HL-60/S4 treated with retinoic acid at 250 ng/mL for 4 days and 3 days (cell line): Measurements from ENCODE around the gene PPP1R2B.
"Not testable (repeated sequence)": the region's sequence is repeated elsewhere in the genome, so short reads cannot be mapped to it uniquely, and the experiment has no call there.

Experiments
- in situ Hi-C: fragments of 300-500 bp; cut with MboI; formaldehyde crosslinking; loops from 2 replicates; pipeline ENCODE4 v1.7.0; 2022; ENCODE audit warnings: low sequenced_read_pairs

PPP1R2B gene

DNA sequence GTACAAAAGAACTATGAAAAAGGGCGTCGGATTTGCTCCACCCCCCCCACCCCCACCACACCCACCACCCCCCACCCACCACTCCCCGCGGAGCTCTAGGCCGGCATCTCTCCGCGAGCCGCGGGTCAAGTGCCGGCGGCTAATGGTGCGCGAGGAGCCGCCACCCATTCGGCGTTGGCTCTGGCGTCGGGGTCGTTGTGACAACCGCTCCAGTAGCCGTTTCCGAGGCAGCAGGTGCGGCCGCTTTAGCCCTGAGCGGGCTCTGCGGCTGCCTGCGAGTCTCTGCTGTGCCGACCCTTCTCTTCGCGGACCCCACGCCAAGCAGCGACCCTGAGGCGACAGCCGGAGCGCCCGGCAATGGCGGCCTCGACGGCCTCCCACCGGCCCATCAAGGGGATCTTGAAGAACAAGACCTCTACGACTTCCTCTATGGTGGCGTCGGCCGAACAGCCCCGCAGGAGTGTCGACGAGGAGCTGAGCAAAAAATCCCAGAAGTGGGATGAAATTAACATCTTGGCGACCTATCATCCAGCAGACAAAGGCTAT, at the start of gene PPP1R2B:
TSS of gene PPP1R2B (plus strand) at position 90 of the 546 bp plus-strand sequence. CDS start at position 358, 268 bp downstream.
- in situ Hi-C loops: no loop called here

DNA sequence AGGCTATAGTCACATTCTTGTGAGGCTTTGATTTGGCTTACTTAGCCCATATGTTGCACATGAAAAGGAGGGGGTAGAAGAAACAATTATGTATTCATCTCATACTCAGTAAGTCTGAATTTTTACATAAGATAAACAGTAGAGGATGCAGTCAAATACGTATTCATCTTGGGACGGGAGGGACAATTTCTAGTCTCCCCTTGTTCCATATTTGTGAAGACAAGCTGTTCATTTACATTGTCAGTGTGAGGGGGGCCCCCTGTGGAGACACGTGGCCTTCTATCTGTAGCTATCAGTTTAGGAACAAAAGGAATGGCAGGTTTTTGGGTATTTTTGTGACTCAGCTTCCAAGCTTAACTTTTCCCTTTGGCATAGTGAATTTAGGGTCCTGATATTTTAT, 49.2 kb upstream of the PPP1R2B start:
- in situ Hi-C loops: no loop called here

DNA sequence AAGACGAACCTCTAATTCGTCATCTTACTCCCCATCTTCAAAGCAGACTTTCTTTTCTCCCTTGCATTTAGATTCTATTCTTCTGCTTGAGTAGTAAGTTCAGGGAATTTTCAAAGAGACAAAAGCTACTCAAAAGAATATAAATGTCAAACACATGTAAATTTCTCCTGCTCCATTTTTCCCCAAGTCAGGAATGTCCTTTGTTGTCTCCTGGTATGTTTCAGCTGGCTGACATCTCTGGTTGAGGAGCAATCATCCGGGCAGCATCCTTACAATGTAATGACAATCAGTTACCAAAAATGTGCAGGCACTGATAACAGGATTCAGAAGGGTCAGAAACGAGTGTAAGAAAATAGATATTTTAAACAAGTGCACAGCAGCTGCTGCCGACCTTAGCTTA, 47.6 kb upstream of the PPP1R2B start:
- in situ Hi-C loops: no loop called here

GRCh38 chr5:156803404-156803803, 46.7 kb upstream of the PPP1R2B start:
- in situ Hi-C loops: no loop called here

- in situ Hi-C loops: no loop called here
Observed at GRCh38 chr5:156812959-156813358, 37.1 kb upstream of the PPP1R2B start.

- in situ Hi-C loops: no loop called here
Observed at GRCh38 chr5:156815988-156816599, 34.0 kb upstream of the PPP1R2B start.

- in situ Hi-C loops: no loop called here
Observed at GRCh38 chr5:156819537-156819936, 30.6 kb upstream of the PPP1R2B start.

GRCh38 chr5:156819967-156820581, 30.0 kb upstream of the PPP1R2B start:
- in situ Hi-C loops: no loop called here

GRCh38 chr5:156824241-156824640, 25.9 kb upstream of the PPP1R2B start:
- in situ Hi-C loops: no loop called here

DNA sequence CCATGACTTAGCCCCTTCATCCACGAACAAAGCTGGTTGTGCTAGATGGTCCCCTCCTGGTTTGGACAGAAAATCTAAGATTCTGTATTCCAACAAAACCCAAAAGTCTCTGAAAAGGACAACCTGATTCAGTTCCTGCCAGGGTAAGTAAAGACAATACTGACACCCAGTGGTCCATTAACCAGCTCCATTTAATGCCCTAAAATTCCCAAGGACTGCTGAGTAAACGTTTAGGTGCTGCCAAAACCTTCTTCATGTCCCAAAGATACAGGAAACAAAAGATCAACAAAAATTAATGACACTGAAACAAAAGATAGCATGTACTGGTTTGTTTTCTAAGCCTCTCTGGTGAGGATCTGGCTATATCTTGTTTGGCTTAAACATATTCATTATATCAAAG, 25.3 kb upstream of the PPP1R2B start:
- in situ Hi-C loops: no loop called here

DNA sequence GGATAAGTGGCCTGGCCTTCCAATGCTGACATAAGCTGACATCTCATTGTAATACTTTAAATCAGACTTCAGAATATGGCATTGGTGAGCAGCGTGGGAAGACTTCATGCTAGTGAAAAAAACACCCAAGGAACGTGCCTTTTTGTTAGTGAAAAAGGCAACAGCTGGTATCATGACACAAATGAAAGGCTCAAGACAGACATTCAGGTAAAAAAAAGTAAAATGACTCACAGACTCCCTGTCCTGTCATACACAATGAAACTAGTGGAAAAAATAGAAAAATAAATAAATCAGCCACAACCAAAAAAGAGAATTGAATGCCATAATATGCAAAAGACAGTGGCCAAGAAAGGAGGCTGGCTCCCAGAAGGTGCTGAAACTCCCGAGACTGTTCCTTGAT, 24.4 kb upstream of the PPP1R2B start:
- in situ Hi-C loops: no loop called here

DNA sequence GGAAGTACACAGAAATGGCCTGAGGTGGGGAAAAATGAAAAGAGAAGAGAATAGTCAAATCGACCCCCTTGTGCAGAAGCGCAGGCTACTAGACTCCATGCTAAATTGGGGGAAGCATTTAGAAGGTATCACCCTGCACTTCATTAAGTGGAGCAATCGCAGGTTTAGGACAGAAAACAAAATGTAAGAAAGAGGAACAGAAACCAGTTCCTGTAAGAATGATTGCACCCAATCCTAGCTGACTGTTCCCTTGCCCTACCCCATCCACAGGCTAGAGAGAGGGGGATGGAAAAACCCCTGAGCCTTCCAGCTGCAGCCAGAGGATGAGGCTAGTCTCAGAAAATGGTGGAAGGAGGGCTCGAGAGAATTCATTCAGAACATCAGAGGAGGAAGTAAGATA, 23.9 kb upstream of the PPP1R2B start:
- in situ Hi-C loops: no loop called here

DNA sequence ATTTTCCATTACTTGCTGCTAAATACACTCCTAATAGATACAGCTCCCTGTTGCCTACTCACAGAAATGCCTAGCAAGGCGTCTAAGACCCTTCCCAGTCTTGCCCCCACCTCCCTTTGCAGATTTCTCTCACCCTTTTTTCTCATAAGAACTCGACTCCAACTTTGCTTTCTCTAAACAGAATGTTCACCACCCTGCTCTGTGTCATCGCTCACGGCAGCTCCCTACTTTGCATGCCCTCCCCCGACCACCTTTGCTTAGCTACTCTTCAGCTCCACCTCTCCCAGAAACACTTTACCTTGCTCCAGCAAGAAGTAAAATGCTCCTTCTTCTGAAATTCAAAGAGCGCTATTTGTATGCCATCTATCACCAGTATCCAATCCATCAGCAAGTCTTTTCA, 15.2 kb upstream of the PPP1R2B start:
- in situ Hi-C loops: no loop called here

GRCh38 chr5:156835905-156836304, 14.2 kb upstream of the PPP1R2B start:
- in situ Hi-C loops: no loop called here

- in situ Hi-C loops: no loop called here
Observed at GRCh38 chr5:156836846-156837245, 13.2 kb upstream of the PPP1R2B start.

DNA sequence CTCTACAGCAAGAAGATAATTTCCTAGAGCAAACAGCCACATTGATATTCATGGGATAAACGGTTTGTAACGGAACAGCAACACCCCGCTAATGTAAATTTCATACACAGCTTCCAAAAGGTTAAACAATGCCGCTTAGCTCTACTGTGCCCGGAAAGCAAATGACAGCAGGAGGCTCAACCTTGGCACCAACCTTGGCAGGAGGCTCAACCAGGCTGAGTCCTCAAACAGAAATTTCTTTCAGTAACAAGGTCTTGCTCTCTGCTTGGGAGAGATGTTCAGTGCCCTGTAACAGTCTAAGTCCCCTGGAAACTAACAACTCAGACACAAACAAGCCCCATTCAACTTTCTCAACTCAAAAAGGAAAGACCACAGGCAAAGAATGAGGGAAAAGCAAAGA, 11.1 kb upstream of the PPP1R2B start:
- in situ Hi-C loops: no loop called here

DNA sequence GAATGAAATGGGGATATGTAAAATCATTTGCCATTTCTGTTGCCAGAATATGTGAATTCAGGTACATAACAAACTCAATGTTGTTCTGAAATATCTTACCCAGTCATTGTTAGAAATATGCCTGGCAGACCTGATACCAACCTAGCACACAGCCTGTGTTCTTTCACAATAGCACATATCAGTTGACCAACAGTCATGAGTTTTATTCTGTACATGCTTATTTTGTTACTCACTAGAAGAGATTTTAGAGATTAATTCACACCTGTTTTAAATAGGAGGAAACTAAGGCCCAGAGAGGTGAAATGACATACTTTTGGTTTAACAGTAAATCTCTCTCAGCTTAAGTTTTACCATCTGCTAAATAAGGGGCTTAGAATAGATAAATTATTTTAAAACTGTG, 8.4 kb upstream of the PPP1R2B start:
- in situ Hi-C loops: no loop called here

DNA sequence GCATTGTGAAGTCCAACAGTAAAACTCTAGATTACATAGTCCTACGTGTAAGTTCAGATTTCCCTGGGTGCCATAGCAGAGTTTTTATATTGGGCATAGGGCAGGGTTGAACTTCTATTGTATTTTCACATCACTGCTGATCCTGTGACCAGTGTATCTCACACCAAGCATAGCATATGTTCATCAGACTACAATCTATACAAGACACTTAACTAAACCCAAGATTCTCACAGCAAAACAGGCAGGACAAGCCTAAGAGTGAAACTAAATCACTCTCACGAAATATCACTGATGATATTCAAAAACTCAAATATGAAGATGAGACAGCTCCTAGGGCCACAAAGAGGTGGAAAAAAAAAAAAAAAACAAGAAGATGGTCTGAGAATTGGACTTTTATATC, 3.2 kb upstream of the PPP1R2B start:
- in situ Hi-C loops: no loop called here

DNA sequence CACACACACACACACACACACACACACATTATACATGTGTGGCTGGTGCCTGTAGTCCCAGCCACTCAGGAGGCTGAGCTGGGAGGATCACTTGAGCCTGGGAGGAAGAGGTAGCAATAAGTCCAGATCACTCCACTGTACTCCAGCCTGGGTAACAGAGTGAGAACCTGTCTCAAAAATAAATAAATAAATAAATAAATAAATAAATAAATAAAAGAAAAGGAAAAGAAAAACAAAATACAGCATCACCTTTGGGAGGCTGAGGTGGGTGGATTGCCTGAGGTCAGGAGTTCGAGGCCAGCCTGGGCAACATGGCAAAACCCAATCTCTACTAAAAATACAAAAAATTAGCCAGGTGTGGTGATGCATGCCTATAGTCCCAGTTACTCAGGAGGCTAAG, 1.6 kb upstream of the PPP1R2B start:
- in situ Hi-C loops: not testable (repeated sequence)

GRCh38 chr5:156851880-156852279, 1.8 kb downstream of the PPP1R2B start:
- in situ Hi-C loops: no loop called here

GRCh38 chr5:156853055-156853454, 3.0 kb downstream of the PPP1R2B start:
- in situ Hi-C loops: not testable (repeated sequence)

GRCh38 chr5:156865427-156865826, 15.3 kb downstream of the PPP1R2B start:
- in situ Hi-C loops: no loop called here

DNA sequence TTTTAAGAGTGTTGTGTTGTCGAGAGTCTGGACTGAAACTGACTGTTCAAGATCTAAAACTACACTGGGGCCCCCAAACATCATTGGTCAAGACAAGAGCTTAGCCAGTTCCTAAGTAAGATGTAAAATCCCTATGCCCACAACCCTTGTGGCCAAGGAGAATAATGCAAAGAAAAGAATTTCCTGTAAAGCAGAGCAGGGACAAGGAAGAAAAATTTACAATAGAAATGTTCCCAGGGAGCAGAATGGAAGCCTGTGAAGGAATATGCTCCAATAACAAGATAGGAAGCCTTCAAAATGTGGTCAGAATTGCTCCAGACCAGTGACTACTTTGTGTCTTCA, 20.4 kb downstream of the PPP1R2B start:
- in situ Hi-C loops: no loop called here
